Immature natural killer cell (primary cell): Measurements from ENCODE around the gene PTPMT1. TPM values are rescaled to one million over a fixed set of nuclear protein-coding genes. Genes with fewer than 3 reads are reported as not detected.
"Not testable (repeated sequence)": the region's sequence is repeated elsewhere in the genome, so short reads cannot be mapped to it uniquely, and the experiment has no call there.

Experiments
- DNase-seq, 3 donors: peaks; one replicate each; pipeline ENCODE4 v3.0.0; 2022; ENCODE audit warnings: mixed read lengths in 1 of 3
- H3K27ac Mint-ChIP-seq, 6 donors: one replicate each; pipeline ENCODE4 v1.8.0; 2020; ENCODE audit warnings: mixed read lengths in 6 of 6, mild to moderate bottlenecking in 5 of 6, inconsistent platforms in 4 of 6, moderate library complexity in 3 of 6
- H3K27me3 Mint-ChIP-seq, 3 donors: one replicate each; pipeline ENCODE4 v1.8.0; 2020 to 2021; ENCODE audit warnings: low read depth in 3 of 3, mild to moderate bottlenecking in 3 of 3, mixed read lengths in 3 of 3, moderate library complexity in 3 of 3, inconsistent platforms in 1 of 3
- H3K36me3 Mint-ChIP-seq, 3 donors: one replicate each; pipeline ENCODE4 v1.8.0; 2020; ENCODE audit warnings: mixed read lengths in 3 of 3, inconsistent platforms in 2 of 3, mild to moderate bottlenecking in 2 of 3
- H3K4me1 Mint-ChIP-seq, 2 donors: one replicate each; pipeline ENCODE4 v1.8.0; 2020; ENCODE audit warnings: inconsistent platforms in 2 of 2, mild to moderate bottlenecking in 2 of 2, mixed read lengths in 2 of 2, moderate library complexity in 1 of 2
- H3K4me3 Mint-ChIP-seq, 5 donors: one replicate each; pipeline ENCODE4 v1.8.0; 2020; ENCODE audit warnings: mild to moderate bottlenecking in 5 of 5, mixed read lengths in 5 of 5, inconsistent platforms in 3 of 5, moderate library complexity in 3 of 5
- H3K9me3 Mint-ChIP-seq, 6 donors: one replicate each; pipeline ENCODE4 v1.8.0; 2020; ENCODE audit warnings: mild to moderate bottlenecking in 6 of 6, mixed read lengths in 6 of 6, inconsistent platforms in 4 of 6, moderate library complexity in 3 of 6
- polyA plus RNA-seq, 3 donors: library from polyadenylated mRNA; unstranded; fragments of 300-500 nt; fragmentation: Illumina TruSeq; gene quantifications; one replicate each; pipeline ENCODE4 v1.2.3, GENCODE V29; 2021

Gene PTPMT1, protein sequence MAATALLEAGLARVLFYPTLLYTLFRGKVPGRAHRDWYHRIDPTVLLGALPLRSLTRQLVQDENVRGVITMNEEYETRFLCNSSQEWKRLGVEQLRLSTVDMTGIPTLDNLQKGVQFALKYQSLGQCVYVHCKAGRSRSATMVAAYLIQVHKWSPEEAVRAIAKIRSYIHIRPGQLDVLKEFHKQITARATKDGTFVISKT
- 100 to 1,000 TPM in 1 of 3 donors, 10 to 100 TPM in 2; 62.2 to 117 (median 80.2) TPM for polyA plus RNA-seq

DNA sequence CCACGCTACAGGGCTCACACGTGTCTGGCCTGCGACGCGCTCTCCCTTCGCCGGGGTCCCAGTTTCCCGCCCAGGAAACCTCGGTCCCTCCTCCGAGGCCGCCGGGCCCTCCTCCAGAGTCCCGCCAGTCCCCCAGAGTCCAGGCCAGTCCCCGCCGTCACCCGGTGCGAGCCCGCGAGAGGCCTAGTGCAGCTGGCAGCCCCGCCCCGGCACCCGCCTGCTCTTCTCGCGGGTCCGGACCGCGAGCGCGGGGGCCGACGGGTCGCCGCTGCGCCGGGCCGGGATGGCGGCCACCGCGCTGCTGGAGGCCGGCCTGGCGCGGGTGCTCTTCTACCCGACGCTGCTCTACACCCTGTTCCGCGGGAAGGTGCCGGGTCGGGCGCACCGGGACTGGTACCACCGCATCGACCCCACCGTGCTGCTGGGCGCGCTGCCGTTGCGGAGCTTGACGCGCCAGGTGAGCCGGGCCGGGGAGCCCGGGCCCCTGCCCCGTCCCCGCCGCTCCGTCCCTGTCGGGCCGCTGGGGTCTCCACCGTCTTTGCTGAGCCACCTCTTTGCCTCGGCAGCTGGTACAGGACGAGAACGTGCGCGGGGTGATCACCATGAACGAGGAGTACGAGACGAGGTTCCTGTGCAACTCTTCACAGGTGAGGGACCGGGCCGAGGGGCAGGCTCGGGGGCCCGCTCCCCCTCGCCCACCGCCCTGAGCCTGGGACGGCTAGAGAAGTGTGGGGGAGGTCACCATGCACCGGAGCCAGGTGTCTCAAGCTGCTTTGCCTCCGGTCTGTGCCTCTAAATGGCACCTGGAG is at the start of gene PTPMT1:
PTPMT1 (plus strand) TSS at position 260 of the 809 bp plus-strand sequence; CDS start at position 284, 24 bp downstream.
- Mint-ChIP-seq H3K36me3 (peaks cover 0 to 3% (median 0%) of the 10 kb centered on the region in 3 donors), H3K27ac (peak within 1 kb of the TSS; percentile 51 to 84 (median 76)), H3K4me3 (peak within 1 kb of the TSS; percentile 63 to 86 (median 82)), H3K4me1 (peaks cover 14 to 18% of the 10 kb centered on the region in 2 donors), H3K27me3 (peaks cover 0 to 2% (median 0%) of the 10 kb centered on the region in 3 donors), H3K9me3 (no peaks in the 10 kb centered on the region)
- DNase-seq = peak; percentile 67 to 73 (median 69)

DNA sequence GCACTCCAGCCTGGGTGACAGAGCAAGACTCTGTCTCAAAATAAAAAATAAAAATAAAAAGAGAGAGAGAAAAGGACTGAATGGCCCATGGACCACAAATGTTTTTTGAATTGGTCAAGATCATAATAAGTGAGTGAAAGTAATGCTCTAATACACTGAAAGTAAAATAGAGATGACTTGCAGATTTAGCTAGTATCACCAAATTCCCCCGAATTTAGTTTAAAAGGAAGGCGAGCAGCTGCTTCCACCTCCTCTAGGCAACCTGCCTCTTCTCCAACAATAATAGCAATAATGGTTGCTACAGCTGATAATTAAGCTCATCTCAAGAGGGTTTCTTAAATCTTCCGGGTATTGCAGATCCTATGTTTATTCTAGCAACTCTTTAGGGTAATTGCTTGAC is 49.2 kb upstream of the PTPMT1 start:
- Mint-ChIP-seq H3K4me1 (peaks cover 78 to 88% of the 10 kb centered on the region in 2 donors), H3K9me3 (no peaks in the 10 kb centered on the region), H3K27ac (peak overlapping the region in 1 of 6 donors; percentile 13), H3K27me3 (peaks cover 0 to 4% (median 0%) of the 10 kb centered on the region in 3 donors), H3K36me3 (no peaks in the 10 kb centered on the region), H3K4me3 (peak overlapping the region in 1 of 5 donors; percentile 41)
- no peak for DNase-seq

DNA sequence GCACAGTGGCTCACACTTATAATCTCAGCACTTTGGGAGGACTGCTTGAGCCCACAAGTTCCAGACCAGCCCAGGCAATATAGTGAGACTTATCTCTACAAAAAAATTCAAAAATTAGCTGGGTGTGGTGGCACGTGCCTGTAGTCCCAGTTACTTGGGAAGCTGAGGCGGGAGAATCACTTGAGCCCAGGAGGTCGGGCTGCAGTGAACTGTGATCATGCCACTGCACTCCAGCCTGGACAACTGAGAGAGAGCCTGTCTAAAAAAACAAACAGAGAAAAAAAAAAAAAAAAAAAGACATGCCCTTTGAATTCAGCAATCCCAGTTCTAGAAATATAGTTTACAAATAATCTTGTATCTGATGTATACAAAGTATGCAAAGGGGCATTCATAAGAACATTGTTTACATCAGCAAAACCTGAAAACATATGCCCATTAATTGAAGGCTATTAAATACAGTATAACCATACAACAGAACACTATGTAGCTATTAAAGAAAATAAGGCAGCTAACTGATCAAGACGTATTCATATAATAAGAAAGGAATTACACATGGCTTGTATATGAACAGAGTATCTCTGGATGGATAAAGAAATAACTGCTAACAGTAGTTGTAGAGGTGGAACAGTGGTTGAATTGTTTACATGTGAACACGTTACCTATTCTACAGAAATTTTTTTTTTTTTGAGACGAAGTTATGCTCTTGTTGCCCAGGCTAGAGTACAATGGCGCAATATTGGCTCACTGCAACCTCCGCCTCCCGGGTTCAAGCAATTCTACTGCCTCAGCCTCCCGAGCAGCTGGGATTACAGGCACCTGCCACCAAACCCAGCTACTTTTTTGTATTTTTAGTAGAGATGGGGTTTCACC is 48.2 kb upstream of the PTPMT1 start:
- H3K27me3 Mint-ChIP-seq = peaks cover 0 to 4% (median 0%) of the 10 kb centered on the region in 3 donors
- H3K4me1 Mint-ChIP-seq = peaks cover 78 to 89% of the 10 kb centered on the region in 2 donors
- peak overlapping the region in 3 of 6 donors; percentile 51 to 63 (median 55) for H3K27ac Mint-ChIP-seq
- no peaks in the 10 kb centered on the region for H3K9me3 Mint-ChIP-seq
- no peaks in the 10 kb centered on the region for H3K36me3 Mint-ChIP-seq
- peak overlapping the region in 2 of 5 donors; percentile 28 to 32 for H3K4me3 Mint-ChIP-seq
- no peak for DNase-seq

DNA sequence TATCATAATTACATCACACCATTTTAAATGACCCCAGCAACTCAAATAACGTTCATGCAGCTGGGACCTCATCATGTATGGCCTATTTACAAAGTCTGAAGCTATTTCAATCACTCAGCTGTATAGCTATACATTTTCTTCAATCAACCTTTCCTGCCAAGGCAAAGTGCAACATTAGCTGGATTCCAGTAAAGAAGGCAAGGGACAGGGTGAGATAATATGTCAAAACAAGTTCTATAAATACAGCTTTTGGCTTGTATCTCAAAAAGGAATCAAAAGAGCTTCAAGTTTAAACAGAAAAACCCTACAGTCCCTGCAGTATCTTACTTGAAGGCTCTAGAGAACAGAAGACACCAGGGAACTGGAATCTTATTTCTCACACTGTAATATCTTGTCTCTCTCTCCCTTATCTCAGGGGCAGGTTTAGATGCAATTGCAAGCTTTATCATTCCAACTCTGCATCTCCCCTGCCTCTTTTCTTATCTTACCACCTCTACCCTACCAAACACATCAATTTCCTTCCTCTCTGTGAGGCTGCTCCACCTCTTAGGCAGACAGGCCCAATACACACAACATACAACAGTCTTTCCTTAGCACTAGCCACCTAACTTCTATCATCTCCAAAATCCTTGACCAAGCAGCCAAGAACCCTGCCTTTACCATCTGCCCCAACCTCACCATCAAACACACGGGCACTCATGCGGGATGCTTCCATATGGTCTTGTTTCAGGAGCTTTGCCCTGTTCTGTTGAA is 47.0 kb upstream of the PTPMT1 start:
- H3K27ac Mint-ChIP-seq = peak overlapping the region; percentile 10 to 86 (median 70)
- peaks cover 78 to 87% of the 10 kb centered on the region in 2 donors for H3K4me1 Mint-ChIP-seq
- H3K36me3 Mint-ChIP-seq = no peaks in the 10 kb centered on the region

DNA sequence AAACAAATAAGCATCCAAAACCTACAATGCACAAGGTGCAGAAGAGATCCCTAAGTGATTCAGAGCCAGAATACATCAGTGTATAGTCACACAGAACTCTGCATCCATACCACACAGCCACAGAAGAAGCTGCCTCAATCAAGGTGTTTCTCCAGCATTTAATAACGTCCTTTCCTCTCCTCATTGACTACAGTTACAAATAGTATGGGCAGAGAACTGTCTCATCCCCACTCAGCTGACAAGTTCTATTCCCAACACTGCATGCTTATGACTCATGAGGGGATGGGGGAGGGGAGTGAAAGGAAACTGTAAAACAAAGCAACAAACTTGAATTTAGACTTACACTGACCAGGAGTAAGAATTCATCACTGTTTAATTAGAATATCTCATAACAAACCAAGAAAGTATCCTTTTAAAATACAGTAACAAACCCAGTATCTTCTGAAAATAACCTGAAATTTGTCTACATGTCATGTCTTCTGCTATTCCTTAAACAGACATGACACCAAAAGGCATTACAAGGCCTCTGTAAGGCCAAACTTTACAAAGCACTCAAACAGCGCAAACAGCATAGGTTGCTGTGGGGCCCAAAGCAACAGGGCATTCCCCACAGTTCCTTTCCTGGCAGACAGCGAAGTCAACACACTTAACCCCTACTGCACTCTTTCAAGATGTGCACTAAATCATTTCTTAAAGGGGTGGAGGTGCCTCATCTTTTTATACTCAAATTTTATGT is 41.7 kb upstream of the PTPMT1 start:
- Mint-ChIP-seq H3K27ac (peak overlapping the region; percentile 78 to 88 (median 83)), H3K27me3 (peaks cover 0 to 3% (median 1%) of the 10 kb centered on the region in 3 donors), H3K9me3 (no peaks in the 10 kb centered on the region), H3K4me1 (peaks cover 72 to 85% of the 10 kb centered on the region in 2 donors), H3K36me3 (no peaks in the 10 kb centered on the region), H3K4me3 (peak overlapping the region; percentile 30 to 58 (median 44))
- DNase-seq = peak in 1 of 3 donors; percentile 14

More for the DNA sequence above, 47.0 kb upstream of the PTPMT1 start:
- no peak for DNase-seq
- H3K27me3 Mint-ChIP-seq = peaks cover 0 to 4% (median 0%) of the 10 kb centered on the region in 3 donors
- peak overlapping the region; percentile 10 to 39 (median 18) for H3K4me3 Mint-ChIP-seq
- H3K9me3 Mint-ChIP-seq = no peaks in the 10 kb centered on the region

DNA sequence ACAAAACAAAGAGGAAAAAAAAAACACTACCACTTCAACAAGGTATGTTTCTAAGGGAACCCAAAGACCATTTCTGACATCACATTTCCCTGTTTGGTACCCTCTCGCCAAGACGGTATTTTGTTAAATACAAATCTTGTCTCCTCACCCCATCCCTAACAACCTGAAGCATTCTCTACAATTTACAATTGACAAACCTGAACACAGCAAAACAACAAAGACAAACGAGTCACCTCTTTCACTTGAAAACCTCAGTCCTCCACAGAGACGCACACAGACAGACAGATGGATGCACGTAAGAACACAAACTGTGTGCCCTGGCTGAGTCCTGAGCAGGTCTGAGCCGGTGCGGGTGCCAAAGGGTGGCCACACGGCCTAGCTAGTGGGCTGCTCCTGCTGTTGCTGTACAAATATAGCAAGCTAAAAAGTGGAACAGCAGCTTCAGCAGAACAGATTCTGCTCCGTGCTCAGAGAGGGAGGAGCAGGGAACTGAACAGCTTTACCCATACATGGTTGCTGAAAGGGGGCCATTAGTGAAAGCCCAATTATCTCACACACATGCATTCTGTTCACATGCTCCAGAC is 41.0 kb upstream of the PTPMT1 start:
- peaks cover 66 to 80% of the 10 kb centered on the region in 2 donors for H3K4me1 Mint-ChIP-seq
- peak overlapping the region; percentile 29 to 64 (median 48) for H3K4me3 Mint-ChIP-seq
- H3K36me3 Mint-ChIP-seq = no peaks in the 10 kb centered on the region
- H3K27me3 Mint-ChIP-seq = peaks cover 0 to 3% (median 1%) of the 10 kb centered on the region in 3 donors
- H3K27ac Mint-ChIP-seq = peak overlapping the region; percentile 78 to 88 (median 83)
- H3K9me3 Mint-ChIP-seq = no peaks in the 10 kb centered on the region
- DNase-seq = no peak

DNA sequence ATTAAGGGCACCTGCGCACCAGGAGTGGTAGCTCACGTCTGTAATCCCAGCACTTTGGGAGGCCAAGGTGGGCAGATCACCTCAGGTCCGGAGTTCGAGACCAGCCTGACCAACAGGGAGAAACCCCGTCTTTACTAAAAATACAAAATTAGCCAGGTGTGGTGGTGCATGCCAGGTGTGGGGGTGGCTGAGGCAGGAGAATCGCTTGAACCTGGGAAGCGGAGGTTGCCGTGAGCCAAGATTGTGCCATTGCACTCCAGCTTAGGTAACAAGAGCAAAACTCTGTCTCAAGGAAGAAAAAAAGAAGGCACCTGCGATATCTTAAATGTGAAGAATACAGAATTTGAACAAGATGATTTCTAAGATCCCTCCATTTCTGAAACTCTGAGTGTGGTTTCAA is 39.4 kb upstream of the PTPMT1 start:
- not testable (repeated sequence) for H3K9me3 Mint-ChIP-seq, H3K36me3 Mint-ChIP-seq, DNase-seq, H3K4me3 Mint-ChIP-seq, H3K27me3 Mint-ChIP-seq
- Mint-ChIP-seq H3K4me1 (peaks cover 66 to 78% of the 10 kb centered on the region in 2 donors), H3K27ac (peak overlapping the region in 2 of 6 donors; percentile 23 to 55)

DNA sequence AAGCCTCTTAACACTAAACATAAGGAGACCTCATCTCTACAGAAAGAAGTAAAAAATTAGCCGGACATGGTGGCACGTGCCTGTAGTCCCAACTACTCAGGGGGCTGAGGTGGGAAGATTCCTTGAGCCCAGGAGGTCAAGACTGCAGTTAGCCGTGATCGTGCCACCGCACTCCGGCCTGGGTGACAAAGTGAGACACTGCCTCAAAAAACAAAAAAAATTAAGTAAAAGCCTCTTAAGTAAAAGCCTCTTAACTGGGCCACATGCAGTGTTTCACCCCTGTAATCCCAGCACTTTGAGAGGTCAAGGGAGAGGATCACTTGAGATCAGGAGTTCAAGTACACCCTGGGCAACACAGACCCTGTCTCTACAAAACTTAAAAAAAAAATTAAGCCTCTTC is 38.2 kb upstream of the PTPMT1 start:
- Mint-ChIP-seq H3K4me1 (peaks cover 61 to 77% of the 10 kb centered on the region in 2 donors), H3K27ac (no peak overlapping the region), H3K9me3 (no peaks in the 10 kb centered on the region), H3K36me3 (no peaks in the 10 kb centered on the region), H3K27me3 (peaks cover 0 to 2% (median 0%) of the 10 kb centered on the region in 3 donors), H3K4me3 (no peak overlapping the region)
- DNase-seq = no peak

DNA sequence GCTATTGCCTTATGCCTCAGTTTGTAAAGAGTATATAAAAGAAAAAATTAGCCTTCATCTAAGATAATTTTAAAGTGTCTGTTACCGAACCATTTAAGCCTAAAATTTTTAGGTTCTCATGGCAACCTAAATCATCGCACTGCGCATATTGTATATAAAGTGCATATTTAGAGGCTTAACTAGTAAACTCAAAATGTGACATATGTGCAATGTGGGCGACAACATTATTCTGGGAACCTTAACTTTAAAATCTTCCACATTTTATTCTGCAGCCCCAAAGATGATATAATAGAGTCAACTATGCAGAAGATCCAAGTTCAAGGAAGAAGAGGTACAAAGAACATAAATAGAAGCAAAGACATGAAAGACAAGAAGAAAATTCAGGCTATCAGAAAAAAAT is 35.4 kb upstream of the PTPMT1 start:
- Mint-ChIP-seq H3K36me3 (no peaks in the 10 kb centered on the region), H3K4me1 (peaks cover 44 to 65% of the 10 kb centered on the region in 2 donors), H3K27ac (peak overlapping the region in 5 of 6 donors; percentile 0 to 79 (median 43)), H3K4me3 (no peak overlapping the region), H3K9me3 (no peaks in the 10 kb centered on the region), H3K27me3 (peaks cover 0 to 1% (median 0%) of the 10 kb centered on the region in 3 donors)
- no peak for DNase-seq

DNA sequence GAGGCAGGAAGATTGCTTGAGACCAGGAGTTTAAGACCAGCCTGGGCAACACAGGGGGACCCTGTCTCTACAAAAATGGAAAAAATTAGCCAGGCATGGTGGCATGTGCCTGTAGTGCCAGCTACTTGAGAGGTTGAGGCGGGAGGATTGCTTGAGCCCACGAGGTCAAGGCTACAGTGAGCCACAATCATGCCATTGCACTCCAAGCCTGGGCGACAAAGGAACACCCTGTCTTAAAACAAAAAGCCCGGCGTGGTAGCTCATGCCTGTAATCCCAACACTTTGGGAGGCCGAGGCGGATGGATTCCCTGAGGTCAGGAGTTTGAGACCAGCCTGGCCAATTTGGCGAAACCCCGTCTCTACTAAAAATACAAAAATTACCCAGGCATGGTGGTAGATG is 34.7 kb upstream of the PTPMT1 start:
- H3K9me3 Mint-ChIP-seq, H3K4me3 Mint-ChIP-seq, H3K36me3 Mint-ChIP-seq, H3K27me3 Mint-ChIP-seq, DNase-seq: not testable (repeated sequence)
- Mint-ChIP-seq H3K27ac (peak overlapping the region in 3 of 6 donors; percentile 20 to 79 (median 60)), H3K4me1 (peaks cover 41 to 61% of the 10 kb centered on the region in 2 donors)

DNA sequence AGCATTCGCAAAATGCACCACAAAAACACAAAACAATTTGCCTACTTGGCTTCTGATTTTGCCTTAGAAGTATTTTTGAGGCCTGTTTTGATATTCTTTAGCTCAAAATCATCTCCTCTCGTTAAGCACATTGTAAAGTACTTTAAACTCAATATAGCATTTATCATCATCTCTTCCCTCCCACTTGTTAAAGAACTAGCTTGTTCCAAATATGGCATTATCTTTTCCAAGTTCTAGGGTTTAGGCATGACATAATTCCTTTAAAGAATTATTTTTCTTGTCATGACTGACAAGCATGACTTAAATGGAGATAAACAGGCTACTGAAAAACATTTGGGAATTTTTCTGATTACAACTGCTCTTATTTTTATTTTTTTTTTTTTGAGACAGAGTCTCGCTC is 33.7 kb upstream of the PTPMT1 start:
- peaks cover 0 to 1% (median 0%) of the 10 kb centered on the region in 3 donors for H3K27me3 Mint-ChIP-seq
- no peaks in the 10 kb centered on the region for H3K9me3 Mint-ChIP-seq
- H3K4me3 Mint-ChIP-seq = no peak overlapping the region
- peaks cover 37 to 58% of the 10 kb centered on the region in 2 donors for H3K4me1 Mint-ChIP-seq
- peak overlapping the region in 3 of 6 donors; percentile 25 to 32 (median 26) for H3K27ac Mint-ChIP-seq
- DNase-seq = no peak
- no peaks in the 10 kb centered on the region for H3K36me3 Mint-ChIP-seq
